ENCODE results near the gene EMP3. TPM values are rescaled to one million over a fixed set of nuclear protein-coding genes. Genes with fewer than 3 reads are reported as not detected.
A peak's percentile ranks its signal among the peaks of the same experiment; 100 is the strongest.

The EMP3 gene
- total and polyA plus RNA-seq, 9 of the 15 experiments (the other 6 are each of a cell fraction or from before 2014, with no cell fraction given): 123 to 386 (median 296) TPM

DNA sequence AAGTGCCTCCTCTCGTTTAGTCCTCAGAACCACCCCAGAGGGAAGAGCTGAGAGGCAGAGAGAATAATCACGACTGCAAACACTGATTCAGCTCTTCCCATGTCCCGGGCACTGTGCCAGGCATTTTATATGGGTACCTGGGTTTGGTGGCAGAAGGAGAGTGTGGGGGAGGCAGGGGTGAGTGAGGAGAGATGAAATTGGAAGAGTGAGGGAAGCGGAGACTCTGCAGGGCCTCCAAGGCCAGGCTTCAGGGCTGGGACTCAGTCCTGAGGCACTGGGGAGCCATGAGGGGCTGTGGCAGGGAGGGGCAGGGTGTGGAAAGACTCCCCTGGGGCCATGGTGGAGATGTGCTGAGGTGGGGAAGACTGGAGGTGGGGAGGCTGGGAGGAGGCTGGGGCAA lies 47.6 kb downstream of the EMP3 start:
- peaks cover 0 to 20% of the 10 kb centered on the region in 2 experiments; a peak in 2 of 5 replicates for H3K4me1 ChIP-seq (replicated peaks in 1 of 2; ENCODE audit: control insufficient read depth in 2 of 2, insufficient read depth in 2 of 2, low read length in 2 of 2)
- no peaks in the 10 kb centered on the region for H3K9me3 ChIP-seq (replicated peaks; ENCODE audit: control insufficient read depth, insufficient read depth, low read depth, low read length)
- H2AFZ ChIP-seq (ENCODE audit: low read depth, low read length): peak overlapping the region; percentile 20
- WGBS (ENCODE audit: insufficient coverage, low coverage, missing lambda C conversion rate): 48% methylated on average over 4 of the region's 4 CpGs
- H3K4me2 ChIP-seq (ENCODE audit: insufficient read depth, low read length): no peak overlapping the region
- H3K4me3 ChIP-seq: no peak overlapping the region
- no peak for TF ChIP-seq ZNF324 (CRISPR knock-in tag; IDR thresholded peaks at IDR 0.05)
- TF ChIP-seq FOXJ2 (tag; IDR thresholded peaks at IDR 0.05): no peak
- TF ChIP-seq CBX2 (IDR thresholded peaks at IDR 0.05; ENCODE audit: insufficient read depth, low read length, poor library complexity, severe bottlenecking): no peak
- TF ChIP-seq, protein P1, sequence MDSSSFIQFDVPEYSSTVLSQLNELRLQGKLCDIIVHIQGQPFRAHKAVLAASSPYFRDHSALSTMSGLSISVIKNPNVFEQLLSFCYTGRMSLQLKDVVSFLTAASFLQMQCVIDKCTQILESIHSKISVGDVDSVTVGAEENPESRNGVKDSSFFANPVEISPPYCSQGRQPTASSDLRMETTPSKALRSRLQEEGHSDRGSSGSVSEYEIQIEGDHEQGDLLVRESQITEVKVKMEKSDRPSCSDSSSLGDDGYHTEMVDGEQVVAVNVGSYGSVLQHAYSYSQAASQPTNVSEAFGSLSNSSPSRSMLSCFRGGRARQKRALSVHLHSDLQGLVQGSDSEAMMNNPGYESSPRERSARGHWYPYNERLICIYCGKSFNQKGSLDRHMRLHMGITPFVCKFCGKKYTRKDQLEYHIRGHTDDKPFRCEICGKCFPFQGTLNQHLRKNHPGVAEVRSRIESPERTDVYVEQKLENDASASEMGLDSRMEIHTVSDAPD (CRISPR knock-in tag; IDR thresholded peaks at IDR 0.05): no peak
- TF ChIP-seq CREB1 (IDR thresholded peaks at IDR 0.05): no peak
- no peak for TF ChIP-seq CREB1 (CRISPR knock-in tag; IDR thresholded peaks at IDR 0.05)
- TF ChIP-seq HCFC1 (IDR thresholded peaks at IDR 0.05; ENCODE audit: low read depth, low read length): no peak
- no peak for TF ChIP-seq CCNT2 (IDR thresholded peaks at IDR 0.05; ENCODE audit: borderline replicate concordance, extremely low read depth, insufficient read length, low read depth, low read length)
- TF ChIP-seq, protein P2, sequence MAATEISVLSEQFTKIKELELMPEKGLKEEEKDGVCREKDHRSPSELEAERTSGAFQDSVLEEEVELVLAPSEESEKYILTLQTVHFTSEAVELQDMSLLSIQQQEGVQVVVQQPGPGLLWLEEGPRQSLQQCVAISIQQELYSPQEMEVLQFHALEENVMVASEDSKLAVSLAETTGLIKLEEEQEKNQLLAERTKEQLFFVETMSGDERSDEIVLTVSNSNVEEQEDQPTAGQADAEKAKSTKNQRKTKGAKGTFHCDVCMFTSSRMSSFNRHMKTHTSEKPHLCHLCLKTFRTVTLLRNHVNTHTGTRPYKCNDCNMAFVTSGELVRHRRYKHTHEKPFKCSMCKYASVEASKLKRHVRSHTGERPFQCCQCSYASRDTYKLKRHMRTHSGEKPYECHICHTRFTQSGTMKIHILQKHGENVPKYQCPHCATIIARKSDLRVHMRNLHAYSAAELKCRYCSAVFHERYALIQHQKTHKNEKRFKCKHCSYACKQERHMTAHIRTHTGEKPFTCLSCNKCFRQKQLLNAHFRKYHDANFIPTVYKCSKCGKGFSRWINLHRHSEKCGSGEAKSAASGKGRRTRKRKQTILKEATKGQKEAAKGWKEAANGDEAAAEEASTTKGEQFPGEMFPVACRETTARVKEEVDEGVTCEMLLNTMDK (IDR thresholded peaks at IDR 0.05; ENCODE audit: borderline replicate concordance, insufficient read depth, low read depth, low read length, poor library complexity, severe bottlenecking): no peak
- TF ChIP-seq, protein P3, sequence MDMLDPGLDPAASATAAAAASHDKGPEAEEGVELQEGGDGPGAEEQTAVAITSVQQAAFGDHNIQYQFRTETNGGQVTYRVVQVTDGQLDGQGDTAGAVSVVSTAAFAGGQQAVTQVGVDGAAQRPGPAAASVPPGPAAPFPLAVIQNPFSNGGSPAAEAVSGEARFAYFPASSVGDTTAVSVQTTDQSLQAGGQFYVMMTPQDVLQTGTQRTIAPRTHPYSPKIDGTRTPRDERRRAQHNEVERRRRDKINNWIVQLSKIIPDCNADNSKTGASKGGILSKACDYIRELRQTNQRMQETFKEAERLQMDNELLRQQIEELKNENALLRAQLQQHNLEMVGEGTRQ (CRISPR knock-in tag; IDR thresholded peaks at IDR 0.05): no peak
- TF ChIP-seq L3MBTL2 (IDR thresholded peaks at IDR 0.05): no peak
- no peak for TF ChIP-seq ZFX (CRISPR knock-in tag; IDR thresholded peaks at IDR 0.05)
- no peak for TF ChIP-seq KLF6 (CRISPR knock-in tag; IDR thresholded peaks at IDR 0.05; ENCODE audit: borderline replicate concordance)
- 0 out of 2 replicates have a peak, but pooled peaks have one; percentile 10 for TF ChIP-seq EGR1 (conservative IDR thresholded peaks at IDR 0.05)
- TF ChIP-seq NFIC (IDR thresholded peaks at IDR 0.05): peak; percentile 46
- no peak for TF ChIP-seq SIX5 (IDR thresholded peaks at IDR 0.05; ENCODE audit: borderline replicate concordance in 1 of 2, insufficient read depth in 1 of 2, low read depth in 1 of 2, low read length in 2 of 2)
- FAIRE-seq: no peak
- CTCF ChIA-PET (ENCODE audit: low intra/inter-chr PET ratio): no interaction called here
- ATAC-seq: no peak
- in situ Hi-C loops (cut with MboI) (no loop called here), intact Hi-C loops (cut with micrococcal nuclease) (no loop called here)
- peak overlapping the region in 1 of 2 experiments; percentile 78; a peak in 2 of 4 replicates for H3K9ac ChIP-seq (ENCODE audit: insufficient read depth in 1 of 2, low read depth in 2 of 2, low read length in 2 of 2)
- no peaks in the 10 kb centered on the region for H3K9me1 ChIP-seq (ENCODE audit: control insufficient read depth, insufficient read depth, low read length)
- H3K79me2 ChIP-seq (ENCODE audit: control insufficient read depth, insufficient read depth, low read length): no peaks in the 10 kb centered on the region
- POLR2A ChIA-PET: interaction anchor here (1.2 kb wide), 1 partner anchor 8 kb away, joined by 4 read pairs; the partner anchor contains the start of gene SYNGR4
- no TSS peak for BruUV-seq (replicated peaks)
- H3K27ac ChIP-seq (ENCODE audit: extremely low read depth, low read depth, low read length): no peak overlapping the region
- no peaks in the 10 kb centered on the region for H3K36me3 ChIP-seq (ENCODE audit: control insufficient read depth, insufficient read depth, low read length)
- DNase-seq (ENCODE audit: extremely low read depth in 1 of 4, low spot score in 3 of 4): no peak
- H3K27me3 ChIP-seq (ENCODE audit: control insufficient read depth in 2 of 2, insufficient read depth in 2 of 2, low read length in 2 of 2): no peaks in the 10 kb centered on the region
- H4K20me1 ChIP-seq (replicated peaks; ENCODE audit: control insufficient read depth, insufficient read depth, low read length): no peaks in the 10 kb centered on the region

Measured in K562 (cell line).